ENCODE results near the gene MYO10.

DNA sequence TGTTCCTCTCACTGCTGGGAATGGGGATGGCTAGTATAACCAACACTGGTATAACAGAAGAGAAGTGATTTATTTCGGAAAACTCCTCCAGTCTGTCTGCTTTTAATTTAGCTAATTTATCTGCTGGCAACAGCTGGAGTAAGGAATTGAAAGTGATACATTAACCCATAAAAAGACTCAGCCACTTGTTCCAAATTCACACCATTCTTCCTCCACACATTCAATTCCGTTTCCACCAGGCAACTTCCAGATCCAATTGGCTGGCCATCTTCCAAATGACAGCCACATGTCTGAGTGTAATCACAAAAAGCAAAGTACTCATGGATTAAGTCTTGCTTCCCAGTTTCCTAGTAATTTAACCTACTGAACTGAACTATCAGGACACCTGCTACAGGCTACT, 242.2 kb downstream of the MYO10 start:
- TF ChIP-seq, protein P1, sequence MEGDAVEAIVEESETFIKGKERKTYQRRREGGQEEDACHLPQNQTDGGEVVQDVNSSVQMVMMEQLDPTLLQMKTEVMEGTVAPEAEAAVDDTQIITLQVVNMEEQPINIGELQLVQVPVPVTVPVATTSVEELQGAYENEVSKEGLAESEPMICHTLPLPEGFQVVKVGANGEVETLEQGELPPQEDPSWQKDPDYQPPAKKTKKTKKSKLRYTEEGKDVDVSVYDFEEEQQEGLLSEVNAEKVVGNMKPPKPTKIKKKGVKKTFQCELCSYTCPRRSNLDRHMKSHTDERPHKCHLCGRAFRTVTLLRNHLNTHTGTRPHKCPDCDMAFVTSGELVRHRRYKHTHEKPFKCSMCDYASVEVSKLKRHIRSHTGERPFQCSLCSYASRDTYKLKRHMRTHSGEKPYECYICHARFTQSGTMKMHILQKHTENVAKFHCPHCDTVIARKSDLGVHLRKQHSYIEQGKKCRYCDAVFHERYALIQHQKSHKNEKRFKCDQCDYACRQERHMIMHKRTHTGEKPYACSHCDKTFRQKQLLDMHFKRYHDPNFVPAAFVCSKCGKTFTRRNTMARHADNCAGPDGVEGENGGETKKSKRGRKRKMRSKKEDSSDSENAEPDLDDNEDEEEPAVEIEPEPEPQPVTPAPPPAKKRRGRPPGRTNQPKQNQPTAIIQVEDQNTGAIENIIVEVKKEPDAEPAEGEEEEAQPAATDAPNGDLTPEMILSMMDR (IDR thresholded peaks at IDR 0.05): no peak
- TF ChIP-seq POLR2A (IDR thresholded peaks at IDR 0.05) (no peak), POLR2AphosphoS5 (IDR thresholded peaks at IDR 0.05) (no peak)

All from upper lobe of left lung (tissue), 4 donors.